Stimulated activated CD8-positive, alpha-beta memory T cell treated with anti-CD3 and anti-CD28 coated beads, Interleukin-2, amount 100 ng/mL, for 48 hours (primary cell): ENCODE results near the gene STAG1.
"Not testable (repeated sequence)": the region's sequence is repeated elsewhere in the genome, so short reads cannot be mapped to it uniquely, and the experiment has no call there.

ENCODE experiments used
- DNase-seq, 2 donors: peaks; one replicate each; pipeline ENCODE4 v3.0.0-alpha.2; 2020; ENCODE audit warnings: low read depth in 2 of 2

The STAG1 gene

GRCh38 chr3:136645915-136646314 is 106.3 kb downstream of the STAG1 start:
- no peak for DNase-seq

GRCh38 chr3:136644212-136644611 is 108.0 kb downstream of the STAG1 start:
- DNase-seq: no peak

- DNase-seq: not testable (repeated sequence)
Observed at GRCh38 chr3:136643380-136643779, 108.8 kb downstream of the STAG1 start.

GRCh38 chr3:136642711-136643110 is 109.5 kb downstream of the STAG1 start:
- no peak for DNase-seq

- no peak for DNase-seq
Observed at GRCh38 chr3:136639069-136639468, 113.1 kb downstream of the STAG1 start.

DNA sequence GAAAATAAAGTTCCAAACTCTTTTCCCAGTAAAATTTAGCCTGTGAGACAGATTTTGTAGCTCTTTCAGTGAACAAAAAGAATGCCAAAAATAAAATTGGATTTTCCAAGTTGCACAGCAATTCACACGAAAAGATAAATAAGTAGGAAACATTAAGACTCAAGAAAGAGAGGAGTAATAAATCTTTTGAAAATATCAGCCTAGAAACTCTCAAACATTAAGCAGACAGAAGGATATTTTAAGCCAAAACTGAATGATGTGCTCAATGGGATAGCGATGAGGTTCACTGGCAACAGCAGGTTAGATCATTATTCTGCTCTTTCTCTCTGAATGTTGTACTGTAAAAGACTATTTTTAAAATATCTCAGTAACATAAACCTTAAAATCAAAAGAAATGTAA is 115.0 kb downstream of the STAG1 start:
- DNase-seq: no peak

DNA sequence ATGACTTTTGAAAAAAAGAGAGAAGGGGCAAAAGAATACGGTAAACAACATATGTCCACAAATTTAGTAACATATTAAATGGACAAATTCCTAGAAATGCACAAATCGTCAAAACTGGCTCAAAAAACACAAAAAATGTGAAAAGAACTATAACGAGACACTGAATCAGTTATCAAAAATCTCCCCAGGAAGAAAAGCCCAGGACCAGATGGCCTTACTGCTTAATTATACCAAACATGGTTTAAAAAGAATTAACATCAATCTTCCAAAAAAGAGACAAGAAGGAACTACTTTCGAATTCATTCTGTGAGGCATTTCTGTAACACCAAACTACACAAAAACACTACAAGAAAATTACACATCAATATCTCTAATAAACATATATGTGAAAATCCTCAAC is 117.4 kb downstream of the STAG1 start:
- DNase-seq: no peak

GRCh38 chr3:136632625-136633081 is 119.5 kb downstream of the STAG1 start:
- no peak for DNase-seq

DNA sequence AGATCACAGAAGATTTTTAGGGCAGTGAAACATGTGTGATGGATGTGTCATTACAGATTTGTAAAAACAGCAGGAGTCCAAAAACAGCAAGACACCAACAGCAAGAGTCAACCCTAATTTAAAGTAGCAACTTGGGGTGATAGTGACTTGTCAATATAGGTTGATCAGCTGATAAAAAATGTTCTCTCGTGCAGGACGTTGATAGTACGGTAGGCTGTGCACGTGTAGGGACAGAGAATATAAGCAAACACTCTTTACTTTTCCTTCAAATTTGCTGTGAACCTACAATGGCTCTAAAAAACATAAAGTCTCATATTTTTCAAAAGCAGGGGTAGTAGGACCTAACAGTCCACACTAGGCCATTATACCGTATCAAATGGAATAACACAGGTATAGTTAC is 120.8 kb downstream of the STAG1 start:
- no peak for DNase-seq

DNA sequence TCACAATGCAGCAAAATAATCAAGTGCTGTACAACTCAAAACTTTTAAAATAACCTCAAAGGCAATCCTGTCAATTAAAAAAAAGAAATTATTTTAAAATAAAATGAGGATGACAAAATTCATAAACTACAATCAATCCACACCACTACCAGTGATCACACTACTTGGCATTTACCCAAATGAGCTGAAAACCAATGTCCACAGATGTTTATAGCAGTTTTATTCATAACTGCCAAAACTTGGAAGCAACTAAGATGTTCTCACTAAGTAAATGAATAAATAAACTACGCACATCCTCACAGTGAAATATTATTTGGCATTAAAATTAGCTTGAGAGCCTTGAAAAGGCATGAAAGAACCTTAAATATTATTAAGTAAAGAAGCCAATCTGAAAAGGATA is 121.3 kb downstream of the STAG1 start:
- DNase-seq: no peak

- no peak for DNase-seq
Observed at GRCh38 chr3:136626493-136626892, 125.7 kb downstream of the STAG1 start.

- DNase-seq: no peak
Observed at GRCh38 chr3:136624894-136625815, 127.0 kb downstream of the STAG1 start.

DNA sequence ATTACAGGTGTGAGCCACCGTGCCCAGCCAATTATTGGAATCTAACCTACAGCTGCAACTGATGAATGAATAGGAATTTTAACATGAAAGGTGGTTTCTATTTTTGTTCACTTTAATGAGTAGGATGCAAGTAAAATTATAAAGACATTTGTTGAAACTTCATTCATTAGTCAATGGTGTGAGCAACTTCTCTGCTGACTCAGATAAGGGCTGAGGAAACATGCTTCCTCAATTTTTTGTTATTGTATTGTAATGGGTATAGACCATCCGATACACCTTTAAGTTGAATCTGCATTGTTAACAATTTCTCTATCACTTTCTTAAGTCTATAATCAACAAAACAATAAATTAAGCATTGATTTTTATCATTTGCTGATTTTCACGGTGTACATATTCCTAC is 127.8 kb downstream of the STAG1 start:
- DNase-seq: no peak

GRCh38 chr3:136621628-136622027 is 130.6 kb downstream of the STAG1 start:
- DNase-seq: no peak

GRCh38 chr3:136620436-136620835 is 131.7 kb downstream of the STAG1 start:
- no peak for DNase-seq

GRCh38 chr3:136617969-136618525 is 134.1 kb downstream of the STAG1 start:
- DNase-seq: not testable (repeated sequence)

GRCh38 chr3:136617198-136617597 is 135.0 kb downstream of the STAG1 start:
- no peak for DNase-seq

DNA sequence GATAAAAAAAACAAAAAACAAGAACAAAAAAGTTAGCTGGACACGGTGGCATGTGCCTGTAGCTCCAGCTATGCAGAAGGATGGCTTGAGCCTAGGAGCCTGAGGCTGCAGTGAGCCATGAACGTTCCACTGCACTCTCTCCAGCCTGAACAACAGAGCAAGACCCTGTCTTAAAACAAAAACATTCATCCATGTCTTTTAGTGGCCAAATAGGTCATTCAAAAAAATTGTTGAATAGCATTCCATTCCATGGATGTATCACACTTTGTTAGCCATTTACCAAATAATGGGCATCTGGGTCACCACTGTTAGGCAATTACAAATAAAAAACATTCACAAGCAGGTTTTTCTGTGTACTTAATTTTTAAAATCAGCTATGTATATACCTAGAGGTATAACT is 139.7 kb downstream of the STAG1 start:
- DNase-seq: no peak

GRCh38 chr3:136606990-136607389 is 145.2 kb downstream of the STAG1 start:
- DNase-seq: no peak

DNA sequence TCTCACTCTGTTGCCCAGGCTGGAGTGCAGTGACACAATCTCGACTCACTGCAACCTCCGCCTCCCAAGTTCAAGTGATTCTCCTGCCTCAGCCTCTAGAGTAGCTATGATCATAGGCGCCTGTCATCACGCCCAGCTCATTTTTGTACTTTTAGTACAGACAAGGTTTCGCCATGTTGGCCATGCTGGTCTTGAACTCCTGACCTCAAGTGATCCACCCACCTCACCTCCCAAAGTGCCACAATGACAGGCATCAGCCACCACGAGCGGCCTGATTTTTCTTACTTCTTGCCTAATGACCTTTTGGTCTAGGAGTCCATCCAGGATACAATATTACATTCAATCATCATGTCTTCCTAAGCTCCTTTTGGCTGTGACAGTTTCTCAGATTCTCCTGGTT is 146.0 kb downstream of the STAG1 start:
- DNase-seq: not testable (repeated sequence)

GRCh38 chr3:136604961-136605360 is 147.2 kb downstream of the STAG1 start:
- no peak for DNase-seq

GRCh38 chr3:136602818-136603217 is 149.4 kb downstream of the STAG1 start:
- no peak for DNase-seq
